Fibroblast of lung (primary cell): ENCODE data around the gene SLC45A1. TPM values are rescaled to one million over a fixed set of nuclear protein-coding genes. Genes with fewer than 3 reads are reported as not detected.

Experiments used
- DNase-seq, 2 donors: peaks; one replicate each; pipeline versions ENCODE4 v3.0.0 to v3.0.0-alpha.2; 2010; ENCODE audit warnings: low read depth in 2 of 2
- H2AFZ ChIP-seq: 2 replicates; pipeline ENCODE4 v1.5.1; 2012; ENCODE audit warnings: low read length, control low read depth, inconsistent platforms
- H3K27ac ChIP-seq: 2 replicates; pipeline ENCODE4 v1.5.1; 2011; ENCODE audit warnings: low read length, control low read depth; ENCODE audit not compliant: insufficient read depth
- H3K27me3 ChIP-seq: 2 replicates; pipeline ENCODE4 v1.5.1; 2011; ENCODE audit warnings: mild to moderate bottlenecking, low read length; ENCODE audit not compliant: control insufficient read depth, insufficient read depth
- H3K36me3 ChIP-seq: 2 replicates; pipeline ENCODE4 v1.5.1; 2011; ENCODE audit warnings: low read length; ENCODE audit not compliant: control insufficient read depth, insufficient read depth
- H3K4me1 ChIP-seq: 2 replicates; pipeline ENCODE4 v1.5.1; 2011; ENCODE audit warnings: low read length; ENCODE audit not compliant: control insufficient read depth, insufficient read depth; ENCODE audit errors: extremely low read depth
- H3K4me2 ChIP-seq: 2 replicates; pipeline ENCODE4 v1.5.1; 2011; ENCODE audit warnings: low read length, control low read depth; ENCODE audit not compliant: insufficient read depth; ENCODE audit errors: extremely low read depth
- H3K4me3 ChIP-seq, 4 experiments: fragments of 200-600 bp in 1 of 4; sonication (generic) in 1 of 4; replicated peaks in 1 of 4; 2 replicates each; pipeline ENCODE4 v1.5.1; 2011 to 2016; ENCODE audit warnings: low read length in 4 of 4, low read depth in 3 of 4, mild to moderate bottlenecking in 3 of 4, control low read depth in 2 of 4, inconsistent platforms in 1 of 4, mixed read lengths in 1 of 4; ENCODE audit not compliant: insufficient read depth in 1 of 4; ENCODE audit errors: control extremely low read depth in 1 of 4
- H3K79me2 ChIP-seq: 2 replicates; pipeline ENCODE4 v1.5.1; 2012; ENCODE audit warnings: mild to moderate bottlenecking, low read length, inconsistent platforms; ENCODE audit not compliant: control insufficient read depth, insufficient read depth
- H3K9ac ChIP-seq: 2 replicates; pipeline ENCODE4 v1.5.1; 2011; ENCODE audit warnings: mild to moderate bottlenecking, low read length, control low read depth; ENCODE audit not compliant: insufficient read depth
- H3K9me3 ChIP-seq: 2 replicates; pipeline ENCODE4 v1.5.1; 2012; ENCODE audit warnings: low read depth, low read length; ENCODE audit not compliant: control insufficient read depth, insufficient read depth
- H4K20me1 ChIP-seq: 2 replicates; pipeline ENCODE4 v1.5.1; 2011; ENCODE audit warnings: low read length; ENCODE audit not compliant: control insufficient read depth, insufficient read depth; ENCODE audit errors: extremely low read depth
- EZH2 ChIP-seq: IDR thresholded peaks from 2 replicates; pipeline ENCODE4 v1.5.1; 2012; ENCODE audit warnings: low read length, control low read depth, mild to moderate bottlenecking; ENCODE audit errors: missing control alignments
- polyA plus RNA-seq, 2 donors: library from polyadenylated mRNA; depleted of rRNA in 1 of 2; stranded (reverse) in 1 of 2; unstranded in 1 of 2; fragments of >200 nt; gene quantifications; 2 replicates each; pipeline ENCODE4 v1.2.1, GENCODE V29; 2011 to 2012; ENCODE audit warnings: missing spikeins in 1 of 2
- total RNA-seq: library from RNA; depleted of rRNA; stranded (reverse); fragments of >200 nt; gene quantifications from 2 replicates; pipeline ENCODE4 v1.2.1, GENCODE V29; 2014
- TF ChIP-seq, protein P1 (sequence below), 2 donors: IDR thresholded peaks in 1 of 2; conservative IDR thresholded peaks in 1 of 2; 1 replicate in 1 of 2; 2 replicates in 1 of 2; pipeline ENCODE4 v1.5.1; 2011 to 2012; ENCODE audit warnings: low read length in 2 of 2, control low read depth in 1 of 2, inconsistent platforms in 1 of 2, low read depth in 1 of 2, mild to moderate bottlenecking in 1 of 2

Gene SLC45A1
- total and polyA plus RNA-seq, 2 donors (not counting 1 experiment from before 2014, with no cell fraction given) = 2.1 to 2.6 TPM

DNA sequence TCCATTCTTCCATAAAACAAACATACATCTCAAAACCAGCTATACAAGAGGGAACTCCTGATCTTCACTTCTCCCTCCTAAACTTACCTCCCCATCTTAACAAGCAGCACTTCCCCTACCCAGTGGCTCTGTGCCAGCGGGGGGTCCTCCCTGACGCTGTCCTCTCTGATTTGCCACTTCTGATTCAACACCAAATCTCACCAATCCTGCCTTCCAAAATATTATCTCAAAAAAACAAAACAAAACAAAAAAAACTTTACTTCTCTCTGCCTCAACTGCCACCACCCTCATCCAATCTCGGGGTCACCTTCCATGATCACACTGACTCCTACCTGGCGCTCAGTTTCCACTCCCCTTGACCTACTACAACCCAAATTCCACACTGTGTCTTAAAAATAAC lies 72.8 kb downstream of the SLC45A1 start:
- Histone ChIP-seq H3K4me1 (peaks cover 17% of the 10 kb centered on the region), H3K4me3 (no peak overlapping the region), H3K27me3 (no peaks in the 10 kb centered on the region), H3K79me2 (peaks cover 63% of the 10 kb centered on the region), H3K9me3 (no peaks in the 10 kb centered on the region), H3K4me2 (no peak overlapping the region), H3K9ac (no peak overlapping the region), H4K20me1 (no peaks in the 10 kb centered on the region), H3K36me3 (peaks cover 7% of the 10 kb centered on the region), H2AFZ (no peak overlapping the region), H3K27ac (no peak overlapping the region)
- no peak for DNase-seq
- TF ChIP-seq EZH2 = no peak
- TF ChIP-seq, protein P1, sequence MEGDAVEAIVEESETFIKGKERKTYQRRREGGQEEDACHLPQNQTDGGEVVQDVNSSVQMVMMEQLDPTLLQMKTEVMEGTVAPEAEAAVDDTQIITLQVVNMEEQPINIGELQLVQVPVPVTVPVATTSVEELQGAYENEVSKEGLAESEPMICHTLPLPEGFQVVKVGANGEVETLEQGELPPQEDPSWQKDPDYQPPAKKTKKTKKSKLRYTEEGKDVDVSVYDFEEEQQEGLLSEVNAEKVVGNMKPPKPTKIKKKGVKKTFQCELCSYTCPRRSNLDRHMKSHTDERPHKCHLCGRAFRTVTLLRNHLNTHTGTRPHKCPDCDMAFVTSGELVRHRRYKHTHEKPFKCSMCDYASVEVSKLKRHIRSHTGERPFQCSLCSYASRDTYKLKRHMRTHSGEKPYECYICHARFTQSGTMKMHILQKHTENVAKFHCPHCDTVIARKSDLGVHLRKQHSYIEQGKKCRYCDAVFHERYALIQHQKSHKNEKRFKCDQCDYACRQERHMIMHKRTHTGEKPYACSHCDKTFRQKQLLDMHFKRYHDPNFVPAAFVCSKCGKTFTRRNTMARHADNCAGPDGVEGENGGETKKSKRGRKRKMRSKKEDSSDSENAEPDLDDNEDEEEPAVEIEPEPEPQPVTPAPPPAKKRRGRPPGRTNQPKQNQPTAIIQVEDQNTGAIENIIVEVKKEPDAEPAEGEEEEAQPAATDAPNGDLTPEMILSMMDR (conservative IDR thresholded peaks at IDR 0.05 in 1 of 2, IDR thresholded peaks at IDR 0.05 in 1 of 2; ENCODE audit: low read depth in 1 of 2, low read length in 2 of 2) = no peak

DNA sequence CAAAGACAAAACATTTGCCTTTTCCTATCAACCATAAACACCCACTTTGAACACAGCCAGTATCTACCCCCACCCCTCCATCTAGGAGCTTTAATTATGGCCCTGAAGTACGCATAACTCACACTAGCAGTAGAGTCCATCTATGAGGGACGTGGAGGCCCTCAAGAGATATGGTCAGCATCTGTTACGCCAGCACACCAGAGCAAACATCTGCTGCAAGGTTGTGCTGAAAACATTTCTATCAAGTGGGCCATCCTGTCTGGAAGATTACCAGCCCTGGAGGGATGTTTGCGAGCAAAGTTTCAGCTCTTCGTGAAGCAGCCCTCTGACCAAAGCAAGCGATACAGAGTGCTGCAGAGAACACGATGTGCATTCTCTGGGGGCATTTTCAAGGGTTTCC lies 74.6 kb downstream of the SLC45A1 start:
- no peak overlapping the region for H3K4me2 ChIP-seq
- H3K27me3 ChIP-seq = no peaks in the 10 kb centered on the region
- H3K79me2 ChIP-seq = peaks cover 56% of the 10 kb centered on the region
- H3K9me3 ChIP-seq = no peaks in the 10 kb centered on the region
- no peak overlapping the region for H3K9ac ChIP-seq
- no peak overlapping the region for H3K27ac ChIP-seq
- peaks cover 29% of the 10 kb centered on the region for H3K4me1 ChIP-seq
- no peak overlapping the region for H2AFZ ChIP-seq
- DNase-seq = no peak
- TF ChIP-seq EZH2 = no peak
- TF ChIP-seq, protein P1 (conservative IDR thresholded peaks at IDR 0.05 in 1 of 2, IDR thresholded peaks at IDR 0.05 in 1 of 2; ENCODE audit: low read depth in 1 of 2, low read length in 2 of 2) = no peak
- H4K20me1 ChIP-seq = no peaks in the 10 kb centered on the region
- H3K36me3 ChIP-seq = peaks cover 7% of the 10 kb centered on the region
- no peak overlapping the region for H3K4me3 ChIP-seq
